ENCODE results near the gene BACH2.
"Not testable (repeated sequence)": the region's sequence is repeated elsewhere in the genome, so short reads cannot be mapped to it uniquely, and the experiment has no call there.

The BACH2 gene

GRCh38 chr6:90118581-90118980, 178.1 kb downstream of the BACH2 start:
- no peak for DNase-seq

- DNase-seq: no peak
Measured at GRCh38 chr6:90118069-90118468, 178.6 kb downstream of the BACH2 start.

DNA sequence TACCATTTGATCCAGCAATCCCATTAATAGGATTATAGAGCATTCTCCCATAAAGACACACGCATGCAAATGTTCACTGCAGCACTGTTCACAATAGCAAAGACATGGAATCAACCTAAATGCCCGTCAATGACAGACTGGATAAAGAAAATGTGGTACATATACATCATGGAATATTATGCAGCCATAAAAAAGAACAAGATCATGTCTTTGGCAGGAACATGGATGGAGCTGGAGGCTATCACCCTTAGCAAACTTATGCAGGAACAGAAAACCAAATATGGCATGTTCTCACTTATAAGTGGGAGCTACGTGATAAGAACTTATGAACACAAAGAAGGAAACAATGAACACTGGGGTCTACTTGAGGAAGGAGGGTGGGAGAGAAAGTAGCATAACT, 180.5 kb downstream of the BACH2 start:
- not testable (repeated sequence) for DNase-seq

GRCh38 chr6:90113389-90113788, 183.3 kb downstream of the BACH2 start:
- no peak for DNase-seq

GRCh38 chr6:90111387-90111786, 185.3 kb downstream of the BACH2 start:
- DNase-seq: no peak

- DNase-seq: no peak
Measured at GRCh38 chr6:90110971-90111370, 185.7 kb downstream of the BACH2 start.

DNA sequence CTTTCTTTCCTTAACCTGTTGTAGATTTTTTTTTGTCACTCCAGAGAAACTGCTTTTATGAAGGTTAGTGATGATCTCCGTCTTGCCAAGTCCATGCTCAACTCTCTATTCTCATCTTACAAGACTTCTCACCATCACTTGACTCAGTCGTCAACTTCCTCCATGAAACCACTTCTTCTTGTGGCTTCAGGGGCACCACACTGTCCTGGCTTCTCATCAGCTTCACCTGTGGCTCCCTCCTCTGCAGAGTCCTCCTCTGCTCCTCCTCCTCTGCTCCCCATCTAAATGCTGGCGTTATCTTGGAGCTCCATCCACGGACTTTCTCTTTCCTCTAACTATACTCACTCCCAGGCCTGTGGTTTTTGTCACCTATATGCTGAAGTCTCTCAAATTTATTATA, 187.5 kb downstream of the BACH2 start:
- DNase-seq: no peak

GRCh38 chr6:90107771-90108282, 188.8 kb downstream of the BACH2 start:
- DNase-seq: no peak

- no peak for DNase-seq
Measured at GRCh38 chr6:90107371-90107770, 189.3 kb downstream of the BACH2 start.

- no peak for DNase-seq
Measured at GRCh38 chr6:90106449-90106848, 190.2 kb downstream of the BACH2 start.

- DNase-seq: no peak
Measured at GRCh38 chr6:90105506-90106170, 191.0 kb downstream of the BACH2 start.

DNA sequence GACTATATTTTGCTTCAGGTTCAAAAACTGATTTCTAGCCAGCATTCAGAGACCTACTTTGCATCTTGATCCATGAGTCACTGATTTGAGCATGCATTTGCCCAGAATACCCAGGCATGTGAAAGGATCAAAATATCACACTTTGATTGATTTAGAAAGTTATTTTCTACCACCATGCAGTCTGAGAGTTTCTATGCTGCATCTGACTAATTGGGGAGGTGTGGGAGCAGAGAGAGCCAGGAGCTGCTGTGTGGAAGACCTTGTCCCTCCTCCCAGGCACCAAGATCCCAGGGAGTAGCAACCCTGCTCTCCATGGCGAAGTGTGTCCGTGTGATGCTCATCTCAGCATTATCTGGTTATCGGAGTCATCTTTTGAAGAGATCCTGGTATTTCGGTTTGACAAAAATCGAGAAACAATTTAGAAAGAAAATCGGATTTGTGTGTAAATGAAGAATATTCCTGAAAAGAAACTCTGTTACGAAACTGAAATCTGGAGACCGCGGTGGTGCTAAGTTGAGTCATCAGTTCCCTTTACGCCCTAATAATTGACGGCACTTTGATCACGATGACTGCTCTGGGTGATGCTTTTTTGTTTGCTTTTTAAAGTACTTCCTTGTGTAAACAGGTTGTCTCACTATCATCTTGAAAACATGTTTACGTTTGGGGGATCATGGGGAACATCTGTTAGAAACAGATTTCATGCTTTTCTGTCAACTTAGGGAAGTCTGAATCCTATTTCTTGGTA, 193.4 kb downstream of the BACH2 start:
- DNase-seq: no peak

DNA sequence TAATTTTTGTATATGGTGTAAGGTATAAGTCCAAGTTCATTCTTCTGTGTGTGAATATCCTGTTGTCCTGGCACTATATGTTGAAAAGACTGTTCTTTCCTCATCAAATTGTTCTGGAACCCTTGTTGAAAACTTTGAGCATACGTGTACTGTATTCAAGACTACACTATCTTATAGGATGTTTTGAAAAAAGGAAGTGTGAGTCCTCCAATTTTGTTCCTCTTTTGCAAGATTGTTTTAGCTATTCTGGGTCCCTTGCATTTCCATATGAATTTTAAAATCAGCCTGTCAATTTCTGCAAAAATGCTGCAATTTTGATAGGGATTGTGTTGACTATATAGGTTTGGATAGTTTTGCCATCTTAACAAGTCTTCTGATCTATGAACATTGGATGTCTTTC, 195.2 kb downstream of the BACH2 start:
- no peak for DNase-seq

DNA sequence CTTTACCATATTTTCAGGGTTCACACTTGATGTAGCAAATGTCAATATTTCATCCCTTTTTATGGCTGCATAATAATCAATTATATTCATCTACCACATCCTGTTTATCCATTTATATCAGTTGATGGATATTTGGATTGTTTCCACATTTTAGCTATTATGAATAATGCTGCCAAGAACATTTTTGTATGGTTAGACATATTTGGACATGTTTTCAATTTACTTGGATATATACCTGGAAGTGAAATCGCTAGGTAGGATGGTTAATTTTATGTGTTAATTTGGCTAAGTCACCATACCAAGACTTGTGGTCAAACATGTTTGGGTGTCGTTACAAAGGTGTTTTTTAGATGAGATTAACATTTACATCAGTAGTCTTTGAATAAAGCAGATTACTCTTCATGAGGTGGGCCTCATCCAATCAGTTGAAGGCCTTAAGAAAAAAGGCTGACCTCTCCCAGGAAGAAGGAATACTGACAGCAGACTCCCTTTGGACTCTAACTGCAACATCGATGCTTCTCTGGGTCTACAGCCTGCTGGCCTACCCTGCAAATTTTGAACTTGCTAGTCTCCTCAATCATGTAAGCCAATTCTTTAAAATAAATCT, 196.5 kb downstream of the BACH2 start:
- DNase-seq: no peak

- DNase-seq: no peak
Measured at GRCh38 chr6:90098627-90099026, 198.0 kb downstream of the BACH2 start.

- DNase-seq: no peak
Measured at GRCh38 chr6:90098001-90098531, 198.6 kb downstream of the BACH2 start.

- DNase-seq: no peak
Measured at GRCh38 chr6:90097356-90097755, 199.3 kb downstream of the BACH2 start.

DNA sequence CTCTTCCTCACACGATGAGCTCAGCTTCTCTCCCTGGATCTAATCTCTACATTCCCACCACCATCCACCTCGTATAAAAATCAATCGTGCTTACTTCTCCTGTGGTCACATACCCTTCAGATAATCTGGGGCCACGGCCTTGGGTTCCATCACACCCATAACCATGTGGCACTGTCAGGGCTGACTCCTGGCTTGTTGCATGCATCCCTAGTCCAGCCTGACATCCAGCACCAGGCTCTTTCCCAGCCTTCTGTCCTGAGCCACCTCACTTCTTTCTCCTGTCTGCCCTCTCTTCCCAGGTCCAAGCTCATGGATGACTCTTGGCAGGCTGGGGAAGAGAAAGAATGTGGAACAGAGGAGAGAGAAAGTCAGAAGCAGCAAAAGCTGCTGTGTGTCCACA, 199.8 kb downstream of the BACH2 start:
- no peak for DNase-seq

- no peak for DNase-seq
Measured at GRCh38 chr6:90095788-90096187, 200.9 kb downstream of the BACH2 start.

DNA sequence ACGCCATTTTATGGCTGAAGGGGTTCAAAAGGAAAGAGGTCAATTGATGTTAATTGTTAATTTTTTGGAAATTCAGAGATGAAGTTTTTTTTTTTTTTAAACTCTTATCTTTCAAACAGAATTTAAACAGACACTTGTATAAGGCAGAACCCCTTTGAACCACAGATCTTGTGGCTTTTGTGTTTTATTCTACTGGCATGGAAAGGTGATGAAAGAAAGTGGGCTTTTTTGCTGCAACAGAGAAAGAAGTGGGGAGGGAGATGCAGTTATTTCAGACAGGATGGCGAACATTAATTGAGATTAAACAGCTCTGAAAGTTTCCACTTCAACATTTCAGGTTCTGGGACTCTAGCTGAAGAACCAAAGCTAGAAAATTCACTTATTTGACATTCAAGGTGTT, 201.5 kb downstream of the BACH2 start:
- DNase-seq: no peak

- DNase-seq: no peak
Measured at GRCh38 chr6:90093558-90094073, 203.0 kb downstream of the BACH2 start.

GRCh38 chr6:90090866-90091265, 205.8 kb downstream of the BACH2 start:
- DNase-seq: no peak

DNA sequence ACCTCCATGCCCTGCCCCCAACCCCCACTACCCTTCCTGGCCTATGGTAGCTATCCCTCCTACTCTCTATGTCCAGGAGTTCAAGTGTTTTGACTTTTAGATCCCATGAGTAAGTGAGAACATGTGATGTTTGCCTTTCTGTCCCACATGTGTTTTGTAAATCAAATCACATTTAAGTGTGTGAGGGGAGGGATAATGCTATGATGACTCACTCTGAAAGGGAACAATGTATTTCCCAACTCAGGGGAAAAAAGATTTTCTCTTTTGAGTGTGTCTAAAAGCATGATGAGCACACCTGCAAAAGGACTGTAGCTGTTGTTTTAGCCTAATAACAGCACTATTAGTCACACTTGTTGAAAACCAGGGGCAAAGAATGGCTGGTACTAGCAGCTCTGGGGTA, 208.6 kb downstream of the BACH2 start:
- no peak for DNase-seq

All from activated T-cell treated with anti-CD3 and anti-CD28 coated beads for 4 hours (primary cell).